Endothelial cell of umbilical vein (primary cell): ENCODE measurements around the gene RNF19B. TPM values are rescaled to one million over a fixed set of nuclear protein-coding genes. Genes with fewer than 3 reads are reported as not detected.
"Not testable (repeated sequence)": the region's sequence is repeated elsewhere in the genome, so short reads cannot be mapped to it uniquely, and the experiment has no call there.

Source experiments
- BruUV-seq: library from RNA; stranded (reverse); fragments of 400-500 nt; replicated peaks from 2 replicates; lab custom pipeline; 2021; lab: Mats Ljungman, UMichigan
- CTCF ChIA-PET: fragments of 300-600, 350-600 bp; sonication (Branson Sonifier 250); formaldehyde crosslinking; loops from one replicate; lab custom pipeline; 2021; ENCODE audit warnings: antibody characterized with exemption, inconsistent platforms; lab: Charles Lee
- POLR2A ChIA-PET: fragments of 300-600, 350-600 bp; sonication (Branson Sonifier 250); formaldehyde crosslinking; loops from one replicate; lab custom pipeline; 2021; ENCODE audit warnings: antibody characterized with exemption, inconsistent platforms; lab: Charles Lee
- DNase-seq: peaks from one replicate; pipeline ENCODE4 v3.0.0-alpha.2; 2011; ENCODE audit warnings: low read depth, low spot score
- FAIRE-seq: peaks from 2 replicates; lab custom pipeline; 2011; peaks lifted over from hg19 to GRCh38; lab: Jason Lieb, UNC
- H2AFZ ChIP-seq: 2 replicates; pipeline ENCODE4 v1.6.0; 2012; ENCODE audit warnings: low read depth, low read length, control low read depth, inconsistent platforms
- H3K27ac ChIP-seq: 2 replicates; pipeline ENCODE4 v1.5.1; 2011; ENCODE audit warnings: low read depth, mild to moderate bottlenecking, control low read depth, low read length, moderate library complexity; ENCODE audit not compliant: insufficient read depth
- H3K27me3 ChIP-seq, 2 experiments: 2 replicates each; pipeline versions ENCODE4 v1.6.0 to v1.6.1; 2011; ENCODE audit warnings: low read length in 2 of 2, mixed read lengths in 1 of 2; ENCODE audit not compliant: control insufficient read depth in 2 of 2, insufficient read depth in 2 of 2
- H3K36me3 ChIP-seq, 2 experiments: 2 replicates in 1 of 2; 3 replicates in 1 of 2; pipeline ENCODE4 v1.5.1; 2011; ENCODE audit warnings: low read length in 2 of 2, mild to moderate bottlenecking in 1 of 2, moderate library complexity in 1 of 2; ENCODE audit not compliant: control insufficient read depth in 2 of 2, insufficient read depth in 2 of 2; ENCODE audit errors: extremely low read depth in 1 of 2
- H3K4me1 ChIP-seq: 3 replicates; pipeline ENCODE4 v1.5.1; 2011; ENCODE audit warnings: mild to moderate bottlenecking, low read length; ENCODE audit not compliant: control insufficient read depth, insufficient read depth; ENCODE audit errors: extremely low read depth
- H3K4me2 ChIP-seq: 2 replicates; pipeline ENCODE4 v1.6.1; 2011; ENCODE audit warnings: low read length, control low read depth, mixed read lengths; ENCODE audit not compliant: insufficient read depth
- H3K4me3 ChIP-seq, 3 experiments: fragments of 200-600 bp in 1 of 3; sonication (generic), shearing (Covaris generic) in 1 of 3; replicated peaks in 1 of 3; 2 replicates each; pipeline ENCODE4 v1.5.1; 2011 to 2016; ENCODE audit warnings: control low read depth in 3 of 3, low read length in 3 of 3, mild to moderate bottlenecking in 2 of 3, inconsistent platforms in 1 of 3, low read depth in 1 of 3, moderate library complexity in 1 of 3; ENCODE audit not compliant: insufficient read depth in 1 of 3
- H3K79me2 ChIP-seq: 2 replicates; pipeline ENCODE4 v1.6.0; 2012; ENCODE audit warnings: low read length, inconsistent platforms; ENCODE audit not compliant: control insufficient read depth, insufficient read depth
- H3K9ac ChIP-seq: replicated peaks from 2 replicates; pipeline ENCODE3; 2011; ENCODE audit warnings: low read length, control low read depth; ENCODE audit not compliant: insufficient read depth; ENCODE audit errors: extremely low read depth
- H3K9me1 ChIP-seq: replicated peaks from 3 replicates; pipeline ENCODE4 v1.6.0; 2011; ENCODE audit warnings: mild to moderate bottlenecking, low read length; ENCODE audit not compliant: control insufficient read depth, insufficient read depth; ENCODE audit errors: extremely low read depth
- H3K9me3 ChIP-seq: replicated peaks from 2 replicates; pipeline ENCODE4 v1.5.1; 2012; ENCODE audit warnings: low read length, inconsistent platforms; ENCODE audit not compliant: control insufficient read depth, insufficient read depth
- H4K20me1 ChIP-seq: replicated peaks from 2 replicates; pipeline ENCODE3; 2011; ENCODE audit warnings: mild to moderate bottlenecking, low read length; ENCODE audit not compliant: control insufficient read depth, insufficient read depth; ENCODE audit errors: extremely low read depth
- CTCF ChIP-seq, 2 donors: IDR thresholded peaks; 1 replicate in 1 of 2; 2 replicates in 1 of 2; pipeline ENCODE4 v1.5.1; 2011; ENCODE audit warnings: low read length in 2 of 2, mild to moderate bottlenecking in 2 of 2, moderate library complexity in 2 of 2, control low read depth in 1 of 2, inconsistent platforms in 1 of 2, low read depth in 1 of 2; ENCODE audit not compliant: insufficient read depth in 1 of 2; ENCODE audit errors: extremely low read depth in 1 of 2
- GATA2 ChIP-seq: IDR thresholded peaks from 2 replicates; pipeline ENCODE4 v1.7.0; 2011; ENCODE audit warnings: low read depth, mild to moderate bottlenecking, moderate library complexity, mixed read lengths, low read length; ENCODE audit not compliant: insufficient read length, insufficient read depth
- JUN ChIP-seq: IDR thresholded peaks from 2 replicates; pipeline ENCODE4 v1.6.1; 2011; ENCODE audit warnings: borderline replicate concordance, low read depth; ENCODE audit not compliant: insufficient read length, insufficient read depth
- POLR2A ChIP-seq: IDR thresholded peaks from 2 replicates; pipeline ENCODE4 v1.6.1; 2012; ENCODE audit warnings: low read depth, mild to moderate bottlenecking, control low read depth, low read length
- POLR2AphosphoS5 ChIP-seq: IDR thresholded peaks from 2 replicates; pipeline ENCODE4 v1.6.1; 2012; ENCODE audit warnings: low read depth, mild to moderate bottlenecking, control low read depth, low read length, moderate library complexity; ENCODE audit not compliant: insufficient read depth
- dilution Hi-C: fragments of 300-500 bp; cut with MboI; formaldehyde crosslinking; loops from one replicate; pipeline ENCODE4 v1.15.0; 2019; ENCODE audit warnings: low sequenced_read_pairs; ENCODE audit not compliant: extremely low pct_ligation_motif_present
- intact Hi-C: fragments of 100-400 bp; cut with micrococcal nuclease; formaldehyde crosslinking; loops from one replicate; pipeline ENCODE4 v1.10.0; 2022
- polyA plus RNA-seq, 4 experiments: library from polyadenylated mRNA; depleted of rRNA in 3 of 4; stranded (reverse) in 3 of 4; unstranded in 1 of 4; fragments of >200 nt; gene quantifications; 2 replicates each; pipeline versions ENCODE4 v1.2.1 to v1.2.3, GENCODE V29; 2011 to 2012; ENCODE audit warnings: missing spikeins in 1 of 4
- total RNA-seq: library from RNA; stranded (reverse); gene quantifications from 2 replicates; pipeline ENCODE4 v1.2.3, GENCODE V29; 2021
- TF ChIP-seq, protein P1 (sequence below): IDR thresholded peaks from 2 replicates; pipeline ENCODE4 v1.6.1; 2011; ENCODE audit not compliant: insufficient read depth, insufficient read length

RNF19B gene
- total and polyA plus RNA-seq, 2 donors (not counting 3 experiments of a cell fraction or from before 2014, with no cell fraction given) = 19.2 to 25.6 TPM

DNA sequence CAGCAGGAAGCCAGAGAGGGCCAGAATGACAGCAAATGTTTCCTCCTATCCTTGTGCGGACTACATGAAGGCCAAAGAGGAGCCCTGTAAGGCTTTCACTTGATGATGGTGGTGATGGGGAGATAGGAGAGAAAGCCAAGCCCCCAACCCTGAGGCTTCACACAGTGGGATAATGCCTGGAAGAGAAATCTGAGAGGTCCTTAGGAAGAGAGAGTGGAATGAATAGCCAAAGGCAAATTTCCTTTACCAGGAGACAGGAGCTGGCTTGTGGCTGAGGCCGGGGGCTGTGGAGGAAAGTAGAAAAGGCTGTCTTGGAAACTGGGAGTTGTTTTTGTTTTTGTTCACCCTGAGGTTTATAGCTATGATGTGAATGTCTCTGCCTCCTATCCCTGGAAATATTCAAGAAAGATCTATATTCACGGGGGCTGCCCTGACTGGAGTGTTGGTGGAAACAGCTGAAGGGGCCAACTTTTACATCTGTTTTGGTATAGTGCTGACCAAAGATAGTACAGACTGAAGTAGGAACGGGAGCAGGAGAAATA, 13.0 kb upstream of the RNF19B start:
- Histone ChIP-seq H3K79me2 (no peaks in the 10 kb centered on the region), H3K4me2 (no peak overlapping the region), H3K9me1 (no peaks in the 10 kb centered on the region), H4K20me1 (no peaks in the 10 kb centered on the region), H3K36me3 (no peaks in the 10 kb centered on the region), H3K27me3 (no peaks in the 10 kb centered on the region), H3K9ac (no peak overlapping the region), H3K9me3 (no peaks in the 10 kb centered on the region), H2AFZ (no peak overlapping the region), H3K4me3 (no peak overlapping the region), H3K27ac (no peak overlapping the region), H3K4me1 (peaks cover 19% of the 10 kb centered on the region)
- FAIRE-seq (no peak), DNase-seq (no peak)
- TF ChIP-seq, protein P1, sequence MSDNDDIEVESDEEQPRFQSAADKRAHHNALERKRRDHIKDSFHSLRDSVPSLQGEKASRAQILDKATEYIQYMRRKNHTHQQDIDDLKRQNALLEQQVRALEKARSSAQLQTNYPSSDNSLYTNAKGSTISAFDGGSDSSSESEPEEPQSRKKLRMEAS = no peak
- TF ChIP-seq JUN = no peak
- no peak for TF ChIP-seq CTCF (IDR thresholded peaks at IDR 0.05; ENCODE audit: extremely low read depth in 1 of 2, insufficient read depth in 1 of 2, low read depth in 1 of 2, low read length in 2 of 2)
- no peak for TF ChIP-seq POLR2A
- no peak for TF ChIP-seq GATA2
- no peak for TF ChIP-seq POLR2AphosphoS5
- POLR2A ChIA-PET = no interaction called here
- intact Hi-C loops = no loop called here
- dilution Hi-C loops = no loop called here
- CTCF ChIA-PET = interaction anchor here (0.6 to 2.2 kb wide), 3 partner anchors 20 to 44 kb away, joined by 3 to 8 read pairs (median 4); no protein-coding TSS in a partner anchor
- no TSS peak for BruUV-seq

DNA sequence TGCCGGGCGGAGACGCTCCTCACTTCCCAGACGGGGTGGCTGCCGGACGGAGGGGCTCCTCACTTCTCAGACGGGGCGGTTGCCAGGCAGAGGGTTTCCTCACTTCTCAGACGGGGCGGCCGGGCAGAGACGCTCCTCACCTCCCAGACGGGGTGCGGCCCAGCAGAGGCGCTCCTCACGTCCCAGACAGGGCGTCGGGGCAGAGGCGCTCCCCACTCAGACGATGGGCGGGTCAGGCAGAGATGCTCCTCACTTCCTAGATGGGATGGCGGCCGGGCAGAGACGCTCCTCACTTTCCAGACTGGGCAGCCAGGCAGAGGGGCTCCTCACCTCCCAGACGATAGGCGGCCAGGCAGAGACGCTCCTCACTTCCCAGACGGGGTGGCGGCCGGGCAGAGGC, 10.4 kb upstream of the RNF19B start:
- H2AFZ ChIP-seq, POLR2A ChIA-PET, FAIRE-seq, H3K9me1 ChIP-seq, H3K27ac ChIP-seq, H3K4me1 ChIP-seq, H4K20me1 ChIP-seq, CTCF ChIA-PET, H3K9ac ChIP-seq, intact Hi-C loops, BruUV-seq, DNase-seq, H3K4me2 ChIP-seq, H3K36me3 ChIP-seq, H3K4me3 ChIP-seq, H3K27me3 ChIP-seq, H3K79me2 ChIP-seq, dilution Hi-C loops, H3K9me3 ChIP-seq: not testable (repeated sequence)

DNA sequence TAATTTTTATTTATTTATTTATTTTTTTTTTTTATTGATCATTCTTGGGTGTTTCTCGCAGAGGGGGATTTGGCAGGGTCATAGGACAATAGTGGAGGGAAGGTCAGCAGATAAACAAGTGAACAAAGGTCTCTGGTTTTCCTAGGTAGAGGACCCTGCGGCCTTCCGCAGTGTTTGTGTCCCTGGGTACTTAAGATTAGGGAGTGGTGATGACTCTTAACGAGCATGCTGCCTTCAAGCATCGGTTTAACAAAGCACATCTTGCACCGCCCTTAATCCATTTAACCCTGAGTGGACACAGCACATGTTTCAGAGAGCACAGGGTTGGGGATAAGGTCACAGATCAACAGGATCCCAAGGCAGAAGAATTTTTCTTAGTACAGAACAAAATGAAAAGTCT, 8.8 kb upstream of the RNF19B start:
- H3K27ac ChIP-seq, H4K20me1 ChIP-seq, H3K9ac ChIP-seq, dilution Hi-C loops, H3K4me1 ChIP-seq, H3K27me3 ChIP-seq, H3K9me3 ChIP-seq, H2AFZ ChIP-seq, H3K79me2 ChIP-seq, H3K9me1 ChIP-seq, FAIRE-seq, POLR2A ChIA-PET, H3K4me2 ChIP-seq, H3K4me3 ChIP-seq, H3K36me3 ChIP-seq, DNase-seq: not testable (repeated sequence)
- intact Hi-C loops = loop anchor here (1.0 kb wide), 1 partner anchor 16 kb away; no protein-coding TSS in a partner anchor
- CTCF ChIA-PET = interaction anchor here (1.9 kb wide), 1 partner anchor 34 kb away, joined by 16 read pairs; no protein-coding TSS in a partner anchor
- BruUV-seq = TSS peak; percentile 27
